Peyer's patch (tissue), 4 donors: ENCODE data around the gene THADA. TPM values are rescaled to one million over a fixed set of nuclear protein-coding genes. Genes with fewer than 3 reads are reported as not detected.

Experiments
- DNase-seq, 3 donors: peaks; one replicate each; pipeline ENCODE4 v3.0.0-alpha.2; 2017 to 2019
- H3K27ac ChIP-seq, 4 donors: fragments of 200-600 bp; sonication (generic); one replicate each; pipeline ENCODE4 v1.5.1; 2016 to 2019
- H3K27me3 ChIP-seq, 2 donors: fragments of 200-600 bp; sonication (generic); one replicate each; pipeline ENCODE4 v1.5.1; 2019
- H3K36me3 ChIP-seq, 3 donors: fragments of 200-600 bp; sonication (generic); one replicate each; pipeline ENCODE4 v1.5.1; 2016 to 2019
- H3K4me1 ChIP-seq, 4 donors: fragments of 200-600 bp; sonication (generic); one replicate each; pipeline ENCODE4 v1.5.1; 2016 to 2019
- H3K4me3 ChIP-seq, 4 donors: fragments of 200-600 bp; sonication (generic); 1 replicate in 3 of 4; 2 replicates in 1 of 4; pipeline ENCODE4 v1.5.1; 2016 to 2019; ENCODE audit warnings: mild to moderate bottlenecking in 1 of 4
- H3K9me3 ChIP-seq, 4 donors: fragments of 200-600 bp; sonication (generic); one replicate each; pipeline ENCODE4 v1.5.1; 2016 to 2019; ENCODE audit warnings: mild to moderate bottlenecking in 1 of 4
- CTCF ChIP-seq, 6 experiments: fragments of 450-650 bp in 4 of 6; fragments of 200-600 bp in 2 of 6; sonication (generic) in 1 of 6; IDR thresholded peaks; one replicate each; pipeline ENCODE4 v1.5.1; 2017 to 2019; ENCODE audit warnings: antibody characterized with exemption in 6 of 6, mild to moderate bottlenecking in 3 of 6, moderate library complexity in 1 of 6
- POLR2A ChIP-seq, 2 donors: fragments of 450-650 bp; IDR thresholded peaks; one replicate each; pipeline ENCODE4 v1.5.1; 2017; ENCODE audit warnings: antibody characterized with exemption in 2 of 2, mild to moderate bottlenecking in 2 of 2, moderate library complexity in 2 of 2
- total RNA-seq, 4 donors: library from RNA; depleted of rRNA; stranded (reverse); fragments of >200 nt; gene quantifications; one replicate each; pipeline ENCODE4 v1.1.0, GENCODE V29; 2016

Gene THADA
- total RNA-seq, 4 donors from 2014 or later, result 19.3 to 76.7 (median 26.3) TPM

GRCh38 chr2:43461453-43462073 is 134.3 kb downstream of the THADA start:
- Histone ChIP-seq H3K9me3 (no peaks in the 10 kb centered on the region), H3K36me3 (no peaks in the 10 kb centered on the region), H3K4me1 (peaks cover 0 to 21% (median under 1%) of the 10 kb centered on the region in 4 donors), H3K27me3 (no peaks in the 10 kb centered on the region), H3K4me3 (no peak overlapping the region), H3K27ac (peak overlapping the region; percentile 14 to 57 (median 24))
- DNase-seq, result no peak
- TF ChIP-seq CTCF (IDR thresholded peaks at IDR 0.05), result no peak
- TF ChIP-seq POLR2A (IDR thresholded peaks at IDR 0.05), result no peak

- Histone ChIP-seq H3K27ac (peak overlapping the region in 3 of 4 donors; percentile 18 to 57 (median 29)), H3K4me1 (peaks cover 0 to 28% (median 4%) of the 10 kb centered on the region in 4 donors), H3K27me3 (no peaks in the 10 kb centered on the region), H3K9me3 (no peaks in the 10 kb centered on the region), H3K4me3 (no peak overlapping the region), H3K36me3 (no peaks in the 10 kb centered on the region)
- TF ChIP-seq POLR2A (IDR thresholded peaks at IDR 0.05) (no peak), CTCF (IDR thresholded peaks at IDR 0.05) (no peak)
- DNase-seq, result no peak
These were observed 135.1 kb downstream of the THADA start for GRCh38 chr2:43460611-43461365.

GRCh38 chr2:43460174-43460546 is 135.7 kb downstream of the THADA start:
- H3K9me3 ChIP-seq, result no peaks in the 10 kb centered on the region
- peaks cover 0 to 33% (median 4%) of the 10 kb centered on the region in 4 donors for H3K4me1 ChIP-seq
- no peak for DNase-seq
- H3K4me3 ChIP-seq, result no peak overlapping the region
- no peaks in the 10 kb centered on the region for H3K27me3 ChIP-seq
- peak overlapping the region in 1 of 4 donors; percentile 40 for H3K27ac ChIP-seq
- TF ChIP-seq POLR2A (IDR thresholded peaks at IDR 0.05) (no peak), CTCF (IDR thresholded peaks at IDR 0.05) (no peak)
- H3K36me3 ChIP-seq, result no peaks in the 10 kb centered on the region

GRCh38 chr2:43459446-43460173 is 136.2 kb downstream of the THADA start:
- Histone ChIP-seq H3K36me3 (no peaks in the 10 kb centered on the region), H3K27ac (peak overlapping the region in 1 of 4 donors; percentile 40), H3K27me3 (no peaks in the 10 kb centered on the region), H3K4me3 (no peak overlapping the region), H3K4me1 (peaks cover 0 to 33% (median 4%) of the 10 kb centered on the region in 4 donors), H3K9me3 (no peaks in the 10 kb centered on the region)
- no peak for TF ChIP-seq POLR2A (IDR thresholded peaks at IDR 0.05)
- no peak for TF ChIP-seq CTCF (IDR thresholded peaks at IDR 0.05)
- DNase-seq, result no peak

- no peaks in the 10 kb centered on the region for H3K36me3 ChIP-seq
- TF ChIP-seq POLR2A (IDR thresholded peaks at IDR 0.05) (no peak), CTCF (IDR thresholded peaks at IDR 0.05) (no peak)
- DNase-seq, result no peak
- no peak overlapping the region for H3K4me3 ChIP-seq
- peak overlapping the region in 3 of 4 donors; percentile 6 to 50 (median 47) for H3K27ac ChIP-seq
- H3K9me3 ChIP-seq, result no peaks in the 10 kb centered on the region
- H3K27me3 ChIP-seq, result no peaks in the 10 kb centered on the region
- H3K4me1 ChIP-seq, result peaks cover 0 to 25% (median 4%) of the 10 kb centered on the region in 4 donors
These were observed 137.7 kb downstream of the THADA start for GRCh38 chr2:43458014-43458628.
